ENCODE results near the gene CAMTA1.

DNA sequence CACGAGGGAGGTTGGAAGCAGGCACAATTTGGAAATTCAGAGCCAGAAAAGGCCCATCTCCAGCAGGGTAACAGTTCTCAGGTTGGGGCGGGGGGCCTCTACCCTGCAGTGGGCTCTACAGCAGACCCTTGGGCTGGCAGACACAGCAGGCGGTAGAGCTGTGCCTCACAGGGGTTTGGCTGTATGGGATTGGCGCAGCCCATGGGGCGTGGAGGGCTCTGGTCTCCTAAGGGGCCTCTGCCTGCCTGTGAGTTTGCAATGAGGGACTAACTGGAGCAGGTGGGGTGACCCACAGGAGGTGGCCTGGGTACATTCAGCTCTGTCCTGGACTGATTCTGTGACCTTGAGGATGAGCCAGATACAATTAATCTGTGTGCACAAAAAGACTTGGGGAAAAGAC lies 124.1 kb downstream of the CAMTA1 start:
- TF ChIP-seq, protein P1, sequence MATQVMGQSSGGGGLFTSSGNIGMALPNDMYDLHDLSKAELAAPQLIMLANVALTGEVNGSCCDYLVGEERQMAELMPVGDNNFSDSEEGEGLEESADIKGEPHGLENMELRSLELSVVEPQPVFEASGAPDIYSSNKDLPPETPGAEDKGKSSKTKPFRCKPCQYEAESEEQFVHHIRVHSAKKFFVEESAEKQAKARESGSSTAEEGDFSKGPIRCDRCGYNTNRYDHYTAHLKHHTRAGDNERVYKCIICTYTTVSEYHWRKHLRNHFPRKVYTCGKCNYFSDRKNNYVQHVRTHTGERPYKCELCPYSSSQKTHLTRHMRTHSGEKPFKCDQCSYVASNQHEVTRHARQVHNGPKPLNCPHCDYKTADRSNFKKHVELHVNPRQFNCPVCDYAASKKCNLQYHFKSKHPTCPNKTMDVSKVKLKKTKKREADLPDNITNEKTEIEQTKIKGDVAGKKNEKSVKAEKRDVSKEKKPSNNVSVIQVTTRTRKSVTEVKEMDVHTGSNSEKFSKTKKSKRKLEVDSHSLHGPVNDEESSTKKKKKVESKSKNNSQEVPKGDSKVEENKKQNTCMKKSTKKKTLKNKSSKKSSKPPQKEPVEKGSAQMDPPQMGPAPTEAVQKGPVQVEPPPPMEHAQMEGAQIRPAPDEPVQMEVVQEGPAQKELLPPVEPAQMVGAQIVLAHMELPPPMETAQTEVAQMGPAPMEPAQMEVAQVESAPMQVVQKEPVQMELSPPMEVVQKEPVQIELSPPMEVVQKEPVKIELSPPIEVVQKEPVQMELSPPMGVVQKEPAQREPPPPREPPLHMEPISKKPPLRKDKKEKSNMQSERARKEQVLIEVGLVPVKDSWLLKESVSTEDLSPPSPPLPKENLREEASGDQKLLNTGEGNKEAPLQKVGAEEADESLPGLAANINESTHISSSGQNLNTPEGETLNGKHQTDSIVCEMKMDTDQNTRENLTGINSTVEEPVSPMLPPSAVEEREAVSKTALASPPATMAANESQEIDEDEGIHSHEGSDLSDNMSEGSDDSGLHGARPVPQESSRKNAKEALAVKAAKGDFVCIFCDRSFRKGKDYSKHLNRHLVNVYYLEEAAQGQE (tag by site-specific recombination; IDR thresholded peaks at IDR 0.05), result no peak
- no peak for TF ChIP-seq TCF7L2 (IDR thresholded peaks at IDR 0.05; ENCODE audit: borderline replicate concordance, low read depth, low read length)
- no peak for TF ChIP-seq GLIS2 (tag by site-specific recombination; IDR thresholded peaks at IDR 0.05)
- no peak for TF ChIP-seq ZNF777 (tag by site-specific recombination; IDR thresholded peaks at IDR 0.05; ENCODE audit: borderline replicate concordance)
- no peak for TF ChIP-seq BCL6B (tag by site-specific recombination; IDR thresholded peaks at IDR 0.05)
- TF ChIP-seq, protein P2, sequence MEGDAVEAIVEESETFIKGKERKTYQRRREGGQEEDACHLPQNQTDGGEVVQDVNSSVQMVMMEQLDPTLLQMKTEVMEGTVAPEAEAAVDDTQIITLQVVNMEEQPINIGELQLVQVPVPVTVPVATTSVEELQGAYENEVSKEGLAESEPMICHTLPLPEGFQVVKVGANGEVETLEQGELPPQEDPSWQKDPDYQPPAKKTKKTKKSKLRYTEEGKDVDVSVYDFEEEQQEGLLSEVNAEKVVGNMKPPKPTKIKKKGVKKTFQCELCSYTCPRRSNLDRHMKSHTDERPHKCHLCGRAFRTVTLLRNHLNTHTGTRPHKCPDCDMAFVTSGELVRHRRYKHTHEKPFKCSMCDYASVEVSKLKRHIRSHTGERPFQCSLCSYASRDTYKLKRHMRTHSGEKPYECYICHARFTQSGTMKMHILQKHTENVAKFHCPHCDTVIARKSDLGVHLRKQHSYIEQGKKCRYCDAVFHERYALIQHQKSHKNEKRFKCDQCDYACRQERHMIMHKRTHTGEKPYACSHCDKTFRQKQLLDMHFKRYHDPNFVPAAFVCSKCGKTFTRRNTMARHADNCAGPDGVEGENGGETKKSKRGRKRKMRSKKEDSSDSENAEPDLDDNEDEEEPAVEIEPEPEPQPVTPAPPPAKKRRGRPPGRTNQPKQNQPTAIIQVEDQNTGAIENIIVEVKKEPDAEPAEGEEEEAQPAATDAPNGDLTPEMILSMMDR (tag by site-specific recombination; IDR thresholded peaks at IDR 0.05), result no peak
- TF ChIP-seq ZBTB7A (tag by site-specific recombination; IDR thresholded peaks at IDR 0.05; ENCODE audit: low read depth), result no peak
- no peak for TF ChIP-seq ZBTB20 (tag by site-specific recombination; IDR thresholded peaks at IDR 0.05)
- TF ChIP-seq ZNF776 (tag by site-specific recombination; IDR thresholded peaks at IDR 0.05; ENCODE audit: borderline replicate concordance), result no peak
- TF ChIP-seq, protein P3, sequence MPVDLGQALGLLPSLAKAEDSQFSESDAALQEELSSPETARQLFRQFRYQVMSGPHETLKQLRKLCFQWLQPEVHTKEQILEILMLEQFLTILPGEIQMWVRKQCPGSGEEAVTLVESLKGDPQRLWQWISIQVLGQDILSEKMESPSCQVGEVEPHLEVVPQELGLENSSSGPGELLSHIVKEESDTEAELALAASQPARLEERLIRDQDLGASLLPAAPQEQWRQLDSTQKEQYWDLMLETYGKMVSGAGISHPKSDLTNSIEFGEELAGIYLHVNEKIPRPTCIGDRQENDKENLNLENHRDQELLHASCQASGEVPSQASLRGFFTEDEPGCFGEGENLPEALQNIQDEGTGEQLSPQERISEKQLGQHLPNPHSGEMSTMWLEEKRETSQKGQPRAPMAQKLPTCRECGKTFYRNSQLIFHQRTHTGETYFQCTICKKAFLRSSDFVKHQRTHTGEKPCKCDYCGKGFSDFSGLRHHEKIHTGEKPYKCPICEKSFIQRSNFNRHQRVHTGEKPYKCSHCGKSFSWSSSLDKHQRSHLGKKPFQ (tag by site-specific recombination; IDR thresholded peaks at IDR 0.05), result no peak

Measured in HEK293 (cell line).